Activated CD4-positive, CD25-positive, alpha-beta regulatory T cell treated with anti-CD3 and anti-CD28 coated beads, Interleukin-2, amount 50 U/mL, for 16 hours (primary cell): Measurements from ENCODE around the gene BEND5.

ENCODE experiments used
- DNase-seq: peaks from one replicate; pipeline ENCODE4 v3.0.0-alpha.2; 2020; ENCODE audit warnings: low read depth, low spot score

BEND5 gene, protein sequence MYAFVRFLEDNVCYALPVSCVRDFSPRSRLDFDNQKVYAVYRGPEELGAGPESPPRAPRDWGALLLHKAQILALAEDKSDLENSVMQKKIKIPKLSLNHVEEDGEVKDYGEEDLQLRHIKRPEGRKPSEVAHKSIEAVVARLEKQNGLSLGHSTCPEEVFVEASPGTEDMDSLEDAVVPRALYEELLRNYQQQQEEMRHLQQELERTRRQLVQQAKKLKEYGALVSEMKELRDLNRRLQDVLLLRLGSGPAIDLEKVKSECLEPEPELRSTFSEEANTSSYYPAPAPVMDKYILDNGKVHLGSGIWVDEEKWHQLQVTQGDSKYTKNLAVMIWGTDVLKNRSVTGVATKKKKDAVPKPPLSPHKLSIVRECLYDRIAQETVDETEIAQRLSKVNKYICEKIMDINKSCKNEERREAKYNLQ

DNA sequence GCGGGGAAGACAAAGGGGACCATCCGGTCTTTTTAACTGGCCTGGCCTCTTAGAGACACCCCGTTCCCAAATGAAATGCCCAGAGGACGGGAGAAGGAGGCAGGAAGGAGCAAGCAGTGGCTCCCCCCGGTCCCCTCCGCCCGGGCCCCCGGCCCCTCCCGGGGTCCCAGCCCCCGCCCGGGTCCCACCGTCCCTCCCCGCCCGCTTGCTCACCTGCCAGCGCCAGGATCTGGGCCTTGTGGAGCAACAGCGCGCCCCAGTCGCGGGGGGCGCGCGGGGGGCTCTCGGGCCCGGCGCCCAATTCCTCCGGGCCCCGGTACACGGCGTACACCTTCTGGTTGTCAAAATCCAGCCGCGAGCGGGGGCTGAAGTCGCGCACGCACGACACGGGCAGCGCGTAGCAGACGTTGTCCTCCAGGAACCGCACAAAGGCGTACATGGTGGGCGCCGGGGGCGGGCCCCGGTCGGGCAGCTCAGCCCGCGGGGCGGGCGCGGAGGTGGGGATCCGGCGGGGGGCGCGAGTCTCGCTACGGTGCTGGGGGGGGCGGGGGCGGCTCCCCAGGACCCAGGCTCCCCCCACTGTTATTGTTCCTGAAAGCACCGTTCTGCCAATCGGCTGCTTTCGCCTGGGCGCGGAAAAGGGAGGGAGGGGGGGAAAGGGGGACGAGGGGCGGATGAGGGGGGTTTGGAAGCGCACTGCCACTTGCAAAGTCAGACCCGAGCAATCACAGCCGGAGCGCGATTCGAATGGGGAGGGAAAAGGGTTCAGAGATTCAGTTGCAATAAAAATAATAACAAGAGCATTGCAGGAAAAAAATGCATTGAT, at the start of gene BEND5:
Gene BEND5, minus strand, starts transcription at position 499 of the 826 bp plus-strand sequence. Its CDS starts 60 bp downstream, at position 439.
- DNase-seq = peak; percentile 7

DNA sequence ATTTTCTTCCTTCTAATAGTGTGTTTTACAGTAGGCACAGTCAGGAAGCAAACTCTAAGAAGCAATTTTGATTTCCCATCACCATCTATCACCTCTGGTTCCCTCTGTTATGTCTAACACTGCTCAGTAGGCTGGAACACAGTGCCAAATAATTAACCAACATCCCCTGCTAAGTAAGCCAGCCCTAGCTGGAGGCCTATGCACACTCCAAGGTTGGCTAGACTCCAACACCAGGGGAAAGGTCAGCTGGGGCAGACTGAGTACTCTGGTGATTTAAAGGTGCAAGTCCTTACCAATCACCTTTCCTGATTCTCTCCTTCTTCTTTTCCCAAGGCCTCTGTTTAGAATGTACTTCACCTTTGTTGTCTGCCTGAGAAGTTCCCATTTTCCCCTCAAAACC, 46.5 kb upstream of the BEND5 start:
- DNase-seq = no peak

DNA sequence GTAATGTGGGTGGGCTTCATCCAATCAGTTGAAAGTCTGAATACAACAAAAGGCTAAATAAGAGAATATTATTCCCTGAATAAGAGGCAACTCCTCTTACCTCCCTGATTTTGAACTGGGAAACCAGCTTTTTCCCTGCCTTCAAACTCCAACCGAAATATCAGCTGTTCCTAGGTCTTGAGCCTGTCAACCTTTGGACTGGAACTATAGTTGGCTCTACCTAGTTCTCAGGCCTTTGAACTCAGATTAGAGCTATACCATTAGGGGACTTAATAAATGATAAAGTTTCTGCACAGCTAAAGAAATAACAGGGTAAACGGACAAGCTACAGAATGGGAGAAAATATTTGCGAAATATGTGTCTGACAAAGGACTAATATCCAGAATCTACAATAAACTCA, 43.8 kb upstream of the BEND5 start:
- no peak for DNase-seq

DNA sequence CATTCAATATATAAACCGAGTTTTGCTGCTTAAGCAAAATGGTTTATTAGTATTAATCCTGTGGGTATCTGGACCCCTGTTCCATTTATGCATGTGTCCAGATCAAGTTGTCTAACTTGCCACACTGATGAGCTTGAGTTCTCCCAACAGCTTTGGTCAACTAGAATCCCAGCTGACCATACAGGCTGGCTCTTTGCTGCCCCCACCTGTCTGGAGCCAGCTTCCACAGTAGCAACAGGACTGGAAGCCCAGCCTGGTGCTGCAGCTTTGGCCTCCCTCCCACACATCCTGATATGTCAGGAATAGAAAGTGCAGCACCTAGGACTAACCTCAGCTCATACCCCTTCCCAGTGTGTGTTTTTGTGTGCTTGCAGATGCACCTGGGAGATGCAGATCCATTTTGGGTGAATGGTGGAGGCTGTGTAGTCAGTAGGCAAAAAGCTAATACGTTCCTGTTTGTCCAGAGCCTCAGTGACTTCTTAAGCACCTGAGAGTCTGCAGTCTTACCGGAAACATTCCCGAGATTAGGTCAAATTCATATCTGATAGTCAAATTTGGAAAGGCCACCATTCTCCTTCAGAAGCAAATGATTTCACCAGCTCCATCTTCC, 40.9 kb upstream of the BEND5 start:
- DNase-seq = no peak

DNA sequence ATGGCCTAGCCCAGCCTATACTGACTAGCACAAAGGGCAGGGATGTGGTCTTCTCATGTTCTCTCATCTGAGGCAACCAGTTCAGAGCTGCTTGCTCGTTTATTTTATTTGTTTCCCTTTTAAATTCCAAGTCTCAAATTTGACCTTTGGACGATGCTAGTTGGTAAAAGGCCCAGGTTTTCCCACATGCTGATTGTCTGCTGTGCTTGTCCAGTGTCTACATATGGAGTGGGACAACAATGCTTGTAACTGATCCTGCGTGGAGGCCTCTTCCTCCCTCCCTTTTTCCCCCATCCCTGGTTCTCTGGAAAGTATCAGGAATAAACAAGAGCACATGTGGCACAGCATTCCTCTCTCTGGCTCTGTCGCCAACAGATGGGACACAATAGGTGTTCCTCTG, 34.0 kb upstream of the BEND5 start:
- no peak for DNase-seq

DNA sequence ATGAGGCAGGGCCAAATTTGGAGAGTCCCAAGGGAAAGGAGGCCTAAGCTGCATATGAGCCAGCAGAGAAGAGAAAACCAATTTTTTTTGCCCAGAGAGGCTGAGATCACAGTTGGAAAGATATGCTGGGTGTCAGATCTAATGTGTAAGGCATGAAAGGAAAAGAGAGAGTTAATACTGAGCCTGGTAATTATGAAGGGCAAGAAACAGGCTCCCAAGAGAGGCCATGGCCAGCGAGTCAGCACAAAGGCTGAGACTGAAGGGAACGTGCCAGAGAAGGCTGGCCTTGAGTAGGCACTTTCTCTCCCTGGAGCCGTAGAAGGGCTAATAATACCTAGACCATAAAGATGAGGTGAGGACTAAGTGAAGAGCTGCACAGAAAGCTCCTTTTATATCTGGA, 31.8 kb upstream of the BEND5 start:
- no peak for DNase-seq

DNA sequence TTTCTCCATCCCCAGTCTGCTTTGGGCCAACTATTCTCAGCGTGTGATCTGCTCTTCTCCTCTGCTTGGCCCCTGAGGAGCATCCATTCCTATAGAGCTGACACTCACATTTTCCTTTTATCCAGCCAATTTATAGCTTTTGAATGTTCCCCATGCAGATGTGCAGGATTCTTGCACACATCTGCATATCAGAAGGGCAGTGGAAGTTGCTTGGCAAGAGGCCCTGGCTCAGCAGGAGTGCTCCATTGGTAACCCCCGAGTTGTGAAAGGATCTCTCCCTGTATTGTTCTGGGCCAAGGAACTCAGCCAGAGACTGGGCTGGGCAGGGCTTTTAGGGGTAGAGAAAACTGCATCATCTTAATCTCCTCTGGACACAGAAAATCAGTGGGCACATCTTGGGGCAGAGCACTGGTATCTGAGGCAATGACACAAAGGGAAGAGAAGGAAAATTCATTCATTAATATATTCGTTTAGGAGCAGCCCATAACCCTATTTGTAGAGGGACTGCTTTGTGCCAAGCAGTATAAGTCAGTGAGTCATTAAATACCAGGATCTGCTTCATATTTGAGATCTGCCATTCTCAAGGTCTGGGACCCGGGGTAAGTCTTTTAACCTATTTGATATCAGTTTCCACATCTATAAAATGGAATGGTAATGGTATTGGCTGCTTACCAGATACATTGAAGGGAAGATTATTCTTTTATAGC, 31.0 kb upstream of the BEND5 start:
- no peak for DNase-seq

DNA sequence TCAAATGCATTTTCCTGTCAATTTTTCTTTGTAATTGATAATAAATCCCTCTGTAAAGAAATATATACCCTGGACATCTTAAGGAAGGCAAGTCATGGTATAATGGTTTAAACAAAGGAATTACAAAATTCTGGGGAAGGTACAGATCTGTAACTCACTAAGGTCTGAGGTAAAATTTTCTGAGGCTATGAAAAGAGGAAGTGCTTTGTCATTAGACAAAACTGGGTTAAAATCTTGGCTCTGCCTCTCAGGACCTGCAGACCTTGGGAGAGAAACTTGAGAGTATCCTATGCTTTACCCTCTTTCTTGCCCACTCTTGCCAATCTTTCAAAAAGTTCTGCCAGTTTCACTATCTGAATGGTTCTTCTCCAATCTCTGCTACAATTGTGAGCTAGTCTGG, 26.8 kb upstream of the BEND5 start:
- DNase-seq = no peak

DNA sequence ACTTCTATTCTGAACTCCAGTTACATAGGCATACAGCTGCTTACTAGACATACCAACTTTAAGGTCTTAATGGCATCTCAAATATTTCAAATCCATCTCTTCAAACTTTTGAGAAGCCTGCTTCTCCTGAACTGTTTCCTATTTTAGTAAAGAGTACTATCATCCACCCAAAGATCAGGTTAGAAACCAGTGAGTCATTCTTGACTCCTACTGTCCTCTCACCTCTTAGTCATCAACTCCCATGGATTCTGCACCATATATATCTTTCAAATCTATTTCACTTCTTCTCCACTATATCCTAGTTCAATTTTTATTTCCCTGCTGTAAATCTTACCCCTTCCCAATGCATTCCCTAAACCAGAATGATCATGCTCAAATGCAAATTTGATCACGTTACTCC, 18.1 kb upstream of the BEND5 start:
- no peak for DNase-seq

DNA sequence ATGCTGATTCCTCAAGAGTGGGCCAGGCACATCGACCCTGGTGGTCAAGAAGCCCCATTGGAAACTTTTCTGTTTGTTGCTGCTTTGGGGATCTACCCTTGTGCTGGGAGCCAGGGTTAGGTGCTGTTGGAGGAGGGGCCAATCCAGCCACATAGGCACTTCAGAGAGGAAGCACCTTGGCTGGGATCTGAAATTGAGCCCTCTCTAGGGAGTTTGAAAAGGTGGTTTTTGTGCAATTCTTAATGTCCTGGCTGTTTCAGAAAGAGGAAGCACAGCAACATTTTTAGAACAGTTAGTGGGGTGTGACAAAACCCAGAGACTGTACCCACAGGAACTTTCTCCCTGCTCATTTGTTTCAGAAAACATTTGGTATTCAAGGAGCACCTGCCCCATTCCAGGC, 17.2 kb upstream of the BEND5 start:
- DNase-seq = no peak

DNA sequence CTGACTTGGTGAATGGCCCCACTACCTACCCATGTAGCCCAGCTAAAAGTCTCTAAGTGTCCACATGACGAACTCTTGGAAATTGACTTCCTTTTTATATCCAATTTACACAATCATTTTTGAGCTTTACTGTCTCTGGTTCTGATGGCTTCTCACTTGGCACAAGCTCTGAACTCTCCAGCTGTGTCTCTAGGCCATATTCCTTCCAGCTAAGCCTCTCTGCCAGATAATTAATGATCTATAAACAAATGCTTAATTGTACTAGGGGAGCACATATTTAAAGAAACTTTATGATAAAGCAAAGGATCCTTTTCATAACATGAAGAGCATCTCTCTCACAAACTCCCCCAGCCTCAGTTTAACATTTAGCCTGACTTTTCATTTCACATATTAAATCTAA, 16.3 kb upstream of the BEND5 start:
- DNase-seq = no peak

DNA sequence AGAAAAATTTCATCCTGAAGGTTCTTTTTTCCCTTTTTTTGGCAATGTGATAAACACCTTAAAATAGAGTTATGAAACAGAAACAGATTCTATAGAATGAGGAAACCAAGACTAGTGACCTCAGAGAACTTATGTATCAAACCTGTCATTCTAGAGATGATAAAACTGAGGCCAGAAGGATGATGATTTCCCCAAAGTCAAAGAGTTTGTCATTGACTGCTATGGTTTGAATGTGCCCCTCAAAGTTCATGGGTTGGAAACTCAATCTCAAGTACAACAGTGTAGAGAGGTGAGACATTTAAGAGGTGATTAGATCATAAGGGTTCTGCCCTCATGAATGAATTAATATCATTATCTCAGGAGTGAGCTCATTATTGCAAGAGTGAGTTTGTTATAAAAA, 13.7 kb upstream of the BEND5 start:
- no peak for DNase-seq

DNA sequence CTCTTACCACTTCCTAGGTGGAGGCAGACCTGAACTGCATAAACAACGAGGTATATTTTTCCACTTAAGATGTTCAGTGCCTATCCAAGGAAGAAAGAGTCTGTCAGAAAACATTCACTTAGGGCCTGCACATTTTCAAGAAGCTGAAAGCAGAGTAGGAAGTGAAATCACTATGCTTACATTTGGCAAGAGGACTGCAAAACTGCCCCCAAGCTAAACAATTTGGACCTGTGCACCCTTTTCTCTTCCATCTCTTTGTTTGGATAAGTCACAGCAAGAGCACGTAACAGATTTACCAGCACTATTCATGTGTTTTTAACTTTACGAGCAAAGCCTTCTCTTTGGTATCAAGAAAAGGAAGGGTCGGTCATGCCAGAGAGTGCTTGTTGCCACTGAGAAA, 13.2 kb upstream of the BEND5 start:
- no peak for DNase-seq

DNA sequence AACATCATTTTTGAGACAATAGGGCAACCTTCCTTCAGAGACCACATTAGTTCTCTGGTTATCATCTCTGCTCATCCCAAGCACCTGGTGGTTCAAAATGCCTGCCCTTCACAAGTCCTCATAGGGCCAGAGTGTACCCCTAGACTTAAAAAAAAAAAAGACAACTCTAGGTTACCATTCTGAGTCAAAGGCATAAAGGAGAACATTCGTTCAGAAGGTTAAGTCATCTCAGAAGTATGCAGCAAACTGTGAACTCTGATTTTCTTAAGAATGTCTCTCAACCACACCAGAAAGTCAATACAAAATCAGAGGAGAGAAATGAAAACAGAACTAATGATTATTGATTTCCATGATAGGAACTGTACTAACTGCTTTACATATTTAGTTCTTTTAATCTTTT, 9.2 kb upstream of the BEND5 start:
- DNase-seq = no peak

DNA sequence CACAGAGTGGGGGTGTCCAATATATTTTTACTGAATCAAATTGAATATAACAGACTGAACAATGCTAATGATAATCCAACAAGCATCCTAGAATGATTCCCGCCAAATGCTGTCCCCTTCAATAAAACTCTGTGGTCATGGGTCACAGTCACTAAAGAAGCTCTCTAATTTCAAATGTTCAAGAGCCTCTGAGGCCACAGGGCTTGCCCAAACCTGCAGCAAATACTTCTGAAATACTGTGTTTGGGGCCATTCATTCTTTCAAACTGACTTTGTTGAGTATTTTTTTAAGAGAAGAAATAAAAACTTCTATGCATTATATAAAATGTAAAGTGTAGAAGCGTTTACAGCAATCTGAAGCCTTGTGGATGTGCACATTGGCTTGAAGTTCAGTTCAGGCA, 7.6 kb upstream of the BEND5 start:
- DNase-seq = no peak

DNA sequence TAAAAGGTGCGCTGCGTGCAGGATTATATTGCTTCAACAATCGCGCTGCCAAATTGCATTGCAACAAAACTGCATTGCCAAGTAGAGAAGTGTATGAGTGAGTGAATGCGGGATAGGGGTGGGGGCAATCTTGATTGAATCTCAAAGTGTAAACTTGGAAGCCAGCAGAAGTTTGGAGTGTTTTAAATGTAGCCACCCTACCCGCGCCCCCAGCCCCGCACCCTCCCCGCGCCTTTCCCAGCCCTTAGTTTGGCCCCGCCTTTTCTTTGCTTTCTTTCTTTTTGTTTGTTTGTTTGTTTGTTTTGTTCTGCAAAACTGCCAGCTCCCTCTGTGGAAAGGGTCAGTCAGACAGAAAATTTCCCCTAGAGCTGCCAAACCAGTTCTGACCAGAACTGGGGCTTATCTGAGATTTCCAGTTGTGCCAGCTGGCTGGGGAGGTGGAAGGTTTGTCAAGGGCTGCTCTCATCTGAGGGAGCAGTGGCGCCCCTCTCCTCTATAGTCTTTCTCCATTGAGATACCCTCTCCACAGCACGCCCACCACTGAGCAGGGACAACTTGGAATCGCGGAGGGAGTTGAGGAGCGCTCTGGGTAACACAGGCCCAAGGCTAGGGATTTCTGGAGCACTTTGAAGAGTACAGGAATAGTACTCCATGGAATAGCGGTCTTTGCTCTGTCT, 666 bp upstream of the BEND5 start:
- no peak for DNase-seq

DNA sequence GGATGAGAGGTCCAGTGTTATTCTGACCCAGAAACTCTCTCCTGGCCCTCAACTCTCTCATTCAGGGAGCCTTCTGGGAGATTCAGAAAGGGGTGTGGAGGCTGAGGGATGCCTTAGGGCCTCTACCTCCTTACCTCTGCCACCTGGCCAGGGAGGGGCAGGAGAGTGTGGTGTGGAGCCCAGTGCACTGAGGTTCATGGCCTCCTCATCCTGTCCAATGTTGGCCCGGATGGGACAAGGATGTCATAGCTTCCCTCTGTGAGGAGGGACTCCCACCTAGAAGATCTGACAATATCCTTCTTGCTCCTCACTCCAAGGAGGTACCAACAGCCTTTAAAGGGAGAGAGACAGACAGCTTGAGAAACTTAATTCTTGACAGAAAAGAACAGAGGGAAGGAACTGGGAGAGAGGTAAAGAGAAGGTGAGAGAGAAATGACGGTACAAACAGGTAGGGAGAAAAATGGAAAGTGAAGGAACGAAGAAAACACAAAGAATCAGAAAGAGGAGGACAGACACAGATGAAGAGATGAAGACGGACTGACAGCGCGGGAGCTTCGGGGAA, 779 bp downstream of the BEND5 start:
- DNase-seq = no peak

DNA sequence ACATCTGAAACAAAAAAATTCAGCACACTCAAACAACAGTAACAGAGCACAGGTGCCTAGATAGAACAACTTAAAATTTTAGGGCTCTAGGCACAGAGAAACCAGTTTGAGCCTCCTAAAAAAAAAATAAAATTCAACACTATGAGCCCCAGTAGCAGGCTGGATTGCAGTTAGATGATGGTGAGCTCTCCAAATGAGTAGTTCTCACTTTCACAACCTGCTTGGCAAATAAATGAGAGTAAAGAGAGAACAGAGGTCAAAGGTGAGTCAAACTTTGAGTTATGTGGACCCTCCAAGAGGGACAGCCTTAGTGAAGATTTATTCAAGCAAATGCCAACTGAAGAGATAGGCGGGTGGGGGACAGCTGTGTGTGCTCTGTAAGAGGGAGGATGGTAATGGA, 3.6 kb downstream of the BEND5 start:
- no peak for DNase-seq

DNA sequence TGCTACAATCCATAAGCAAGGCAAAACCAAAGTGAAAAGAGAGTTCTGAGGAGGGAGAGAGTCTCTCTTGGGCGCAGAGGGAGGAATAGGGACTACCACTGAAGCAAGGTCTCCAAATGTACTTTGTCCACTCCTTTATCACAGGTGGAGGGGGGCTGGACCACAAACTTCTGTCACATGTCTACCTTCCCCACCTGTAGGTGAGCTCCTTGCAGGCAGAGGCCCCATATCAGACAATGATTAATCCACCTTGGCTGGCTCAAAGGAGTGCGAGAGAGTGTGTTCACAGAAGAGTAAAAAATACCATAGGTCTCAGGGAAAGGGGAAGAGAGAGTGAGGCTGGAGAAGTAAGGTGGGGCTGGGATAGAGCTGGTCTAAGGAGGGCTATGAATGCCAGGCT, 4.5 kb downstream of the BEND5 start:
- no peak for DNase-seq

DNA sequence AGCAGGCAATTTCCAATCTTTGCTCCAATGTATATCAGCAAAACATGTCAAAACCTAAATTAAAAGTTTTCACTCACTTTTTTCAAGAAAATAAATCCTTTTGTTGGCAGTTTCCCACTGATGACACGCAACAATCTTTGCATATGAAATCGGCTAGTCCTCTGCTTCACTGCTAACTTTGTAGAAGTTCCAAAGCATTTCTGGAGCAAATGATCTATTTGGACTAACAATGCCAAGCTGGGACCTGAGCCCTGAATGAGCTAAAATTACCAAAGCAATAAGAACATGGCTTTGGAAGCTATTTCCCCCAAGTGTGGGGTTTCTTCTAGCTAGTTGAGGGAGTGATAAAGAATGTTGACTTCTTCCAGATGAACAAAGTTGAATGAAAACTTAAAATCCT, 5.1 kb downstream of the BEND5 start:
- DNase-seq = no peak

DNA sequence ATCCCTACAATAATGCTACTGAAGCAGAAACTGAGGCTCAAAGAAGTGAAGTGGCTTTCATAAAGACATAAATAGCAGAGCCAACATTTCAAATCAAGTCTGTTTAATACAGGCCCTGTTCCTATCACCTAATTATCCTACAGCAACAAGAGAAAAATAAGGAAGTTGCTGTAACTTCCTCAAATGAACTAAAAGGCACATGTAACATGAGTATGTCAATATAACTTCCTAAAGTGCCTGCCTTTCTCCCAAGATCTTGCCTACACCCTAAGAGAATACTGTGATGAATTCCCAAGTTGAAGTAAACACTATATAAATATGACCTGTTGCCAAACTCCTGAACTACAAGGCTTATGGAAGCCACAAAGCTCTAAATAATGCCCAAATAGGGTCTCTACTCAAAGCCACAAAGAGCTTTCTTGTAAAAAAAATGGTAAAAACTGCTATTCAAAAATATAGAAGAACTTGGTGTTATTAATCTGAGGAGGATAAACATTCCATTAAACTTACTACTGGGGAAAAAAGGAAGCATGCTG, 8.6 kb downstream of the BEND5 start:
- no peak for DNase-seq
